ENCODE data around the gene CCDC107. TPM values are rescaled to one million over a fixed set of nuclear protein-coding genes. Genes with fewer than 3 reads are reported as not detected.
A peak's percentile ranks its signal among the peaks of the same experiment; 100 is the strongest.

The CCDC107 gene
- total and polyA plus RNA-seq, 8 donors = 13.8 to 84.7 (median 23.0) TPM

- DNase-seq = peak in 4 of 6 donors; percentile 78 to 88 (median 84)
- H3K27ac ChIP-seq = peak overlapping the region; percentile 29 to 90 (median 74)
These were observed 11.4 kb downstream of the CCDC107 start for GRCh38 chr9:35669331-35670145.

DNA sequence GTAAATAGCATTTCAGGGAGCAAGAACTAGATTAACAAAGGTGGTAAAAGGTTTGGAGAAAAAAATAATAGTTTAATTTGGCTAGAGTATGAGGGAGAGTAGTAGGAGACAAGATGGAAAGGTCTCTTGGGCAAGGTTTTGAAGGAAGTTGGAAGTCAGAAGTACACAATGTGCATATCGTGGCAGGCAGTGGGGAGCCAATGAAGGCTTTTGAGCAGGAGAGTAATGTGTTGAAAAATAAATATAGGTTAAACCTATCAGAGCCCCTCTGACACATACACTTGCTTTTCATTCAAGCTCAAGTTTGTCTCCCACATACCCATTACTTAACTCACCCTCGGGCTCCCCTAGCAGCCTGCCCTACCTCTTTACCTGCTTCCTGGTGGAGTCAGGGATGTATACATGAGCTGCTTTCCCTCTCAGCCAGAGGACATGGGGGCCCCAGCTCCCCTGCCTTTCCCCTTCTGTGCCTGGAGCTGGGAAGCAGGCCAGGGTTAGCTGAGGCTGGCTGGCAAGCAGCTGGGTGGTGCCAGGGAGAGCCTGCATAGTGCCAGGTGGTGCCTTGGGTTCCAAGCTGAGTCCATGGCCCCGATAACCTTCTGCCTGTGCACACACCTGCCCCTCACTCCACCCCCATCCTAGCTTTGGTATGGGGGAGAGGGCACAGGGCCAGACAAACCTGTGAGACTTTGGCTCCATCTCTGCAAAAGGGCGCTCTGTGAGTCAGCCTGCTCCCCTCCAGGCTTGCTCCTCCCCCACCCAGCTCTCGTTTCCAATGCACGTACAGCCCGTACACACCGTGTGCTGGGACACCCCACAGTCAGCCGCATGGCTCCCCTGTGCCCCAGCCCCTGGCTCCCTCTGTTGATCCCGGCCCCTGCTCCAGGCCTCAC lies 15.3 kb downstream of the CCDC107 start, which contains the start of gene CA9:
TSS of gene CA9 (plus strand) at position 797 of the 893 bp plus-strand sequence. CDS start at position 829, 32 bp downstream.
- ATAC-seq (peak; percentile 74 to 80 (median 78)), FAIRE-seq (no peak), DNase-seq (peak; percentile 72 to 93 (median 80))
- no peak for TF ChIP-seq CTCF (IDR thresholded peaks at IDR 0.05)
- WGBS, 2 donors = 6 to 14% methylated on average over 10 of the region's 10 CpGs
- Histone ChIP-seq H3K9me3 (no peaks in the 10 kb centered on the region), H3K4me3 (peak within 1 kb of the TSS in 1 of 4 donors; percentile 7), H3K27ac (peak within 1 kb of the TSS in 3 of 4 donors; percentile 17 to 76 (median 61)), H3K36me3 (no peaks in the 10 kb centered on the region), H3K4me1 (peaks cover 23 to 38% (median 38%) of the 10 kb centered on the region in 3 donors), H3K27me3 (no peaks in the 10 kb centered on the region)
- intact Hi-C loops (cut with DNase I) = no loop called here

More at GRCh38 chr9:35669331-35670145, 11.4 kb downstream of the CCDC107 start:
- intact Hi-C loops (cut with DNase I) = no loop called here
- Histone ChIP-seq H3K27me3 (no peaks in the 10 kb centered on the region), H3K9me3 (no peaks in the 10 kb centered on the region), H3K36me3 (no peaks in the 10 kb centered on the region), H3K4me1 (peaks cover 33 to 42% (median 42%) of the 10 kb centered on the region in 3 donors), H3K4me3 (no peak overlapping the region)
- WGBS, 2 donors = 35 to 37% methylated on average over 6 of the region's 6 CpGs
- no peak for TF ChIP-seq CTCF (IDR thresholded peaks at IDR 0.05)
- ATAC-seq = peak; percentile 63 to 79 (median 78)
- FAIRE-seq = no peak

DNA sequence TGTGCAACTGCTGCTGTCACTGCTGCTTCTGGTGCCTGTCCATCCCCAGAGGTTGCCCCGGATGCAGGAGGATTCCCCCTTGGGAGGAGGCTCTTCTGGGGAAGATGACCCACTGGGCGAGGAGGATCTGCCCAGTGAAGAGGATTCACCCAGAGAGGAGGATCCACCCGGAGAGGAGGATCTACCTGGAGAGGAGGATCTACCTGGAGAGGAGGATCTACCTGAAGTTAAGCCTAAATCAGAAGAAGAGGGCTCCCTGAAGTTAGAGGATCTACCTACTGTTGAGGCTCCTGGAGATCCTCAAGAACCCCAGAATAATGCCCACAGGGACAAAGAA lies 15.9 kb downstream of the CCDC107 start:
- no peak for ATAC-seq
- no peak for TF ChIP-seq CTCF (IDR thresholded peaks at IDR 0.05)
- no peaks in the 10 kb centered on the region for H3K27me3 ChIP-seq
- no peaks in the 10 kb centered on the region for H3K36me3 ChIP-seq
- H3K27ac ChIP-seq = peak overlapping the region in 2 of 4 donors; percentile 61 to 76
- intact Hi-C loops (cut with DNase I) = no loop called here
- FAIRE-seq = no peak
- peak overlapping the region in 1 of 4 donors; percentile 7 for H3K4me3 ChIP-seq
- WGBS, 2 donors = 62 to 77% methylated on average over 3 of the region's 3 CpGs
- no peaks in the 10 kb centered on the region for H3K9me3 ChIP-seq
- H3K4me1 ChIP-seq = peaks cover 18 to 33% (median 32%) of the 10 kb centered on the region in 3 donors
- DNase-seq = no peak

DNA sequence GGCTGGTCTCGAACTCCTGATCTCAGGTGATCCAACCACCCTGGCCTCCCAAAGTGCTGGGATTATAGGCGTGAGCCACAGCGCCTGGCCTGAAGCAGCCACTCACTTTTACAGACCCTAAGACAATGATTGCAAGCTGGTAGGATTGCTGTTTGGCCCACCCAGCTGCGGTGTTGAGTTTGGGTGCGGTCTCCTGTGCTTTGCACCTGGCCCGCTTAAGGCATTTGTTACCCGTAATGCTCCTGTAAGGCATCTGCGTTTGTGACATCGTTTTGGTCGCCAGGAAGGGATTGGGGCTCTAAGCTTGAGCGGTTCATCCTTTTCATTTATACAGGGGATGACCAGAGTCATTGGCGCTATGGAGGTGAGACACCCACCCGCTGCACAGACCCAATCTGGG lies 17.1 kb downstream of the CCDC107 start:
- H3K4me1 ChIP-seq = peaks cover 7 to 24% (median 20%) of the 10 kb centered on the region in 3 donors
- H3K4me3 ChIP-seq = peak overlapping the region in 2 of 4 donors; percentile 46 to 47
- DNase-seq (no peak), ATAC-seq (no peak), FAIRE-seq (no peak)
- no peaks in the 10 kb centered on the region for H3K9me3 ChIP-seq
- H3K27me3 ChIP-seq = no peaks in the 10 kb centered on the region
- no peaks in the 10 kb centered on the region for H3K36me3 ChIP-seq
- intact Hi-C loops (cut with DNase I) = no loop called here
- no peak for TF ChIP-seq CTCF (IDR thresholded peaks at IDR 0.05)
- H3K27ac ChIP-seq = no peak overlapping the region
- WGBS, 2 donors = 75 to 78% methylated on average over 13 of the region's 13 CpGs
